Glutamatergic neuron (in vitro differentiated cells): ENCODE results near the gene CDC42BPG. TPM values are rescaled to one million over a fixed set of nuclear protein-coding genes. Genes with fewer than 3 reads are reported as not detected.

Source experiments
- DNase-seq: peaks from one replicate; pipeline ENCODE4 v3.0.0; 2022
- H3K27ac Mint-ChIP-seq: one replicate; pipeline ENCODE4 v1.8.0; 2020; ENCODE audit warnings: mild to moderate bottlenecking, mixed read lengths, inconsistent platforms; ENCODE audit not compliant: unreplicated experiment
- H3K27me3 Mint-ChIP-seq: one replicate; pipeline ENCODE4 v1.8.0; 2020; ENCODE audit warnings: mild to moderate bottlenecking, moderate library complexity, mixed read lengths, inconsistent platforms; ENCODE audit not compliant: unreplicated experiment
- H3K36me3 Mint-ChIP-seq: one replicate; pipeline ENCODE4 v1.8.0; 2020; ENCODE audit warnings: mild to moderate bottlenecking, mixed read lengths, inconsistent platforms; ENCODE audit not compliant: unreplicated experiment
- H3K4me1 Mint-ChIP-seq: one replicate; pipeline ENCODE4 v1.8.0; 2020; ENCODE audit warnings: mild to moderate bottlenecking, low read depth, mixed read lengths, inconsistent platforms; ENCODE audit not compliant: unreplicated experiment
- H3K4me3 Mint-ChIP-seq: one replicate; pipeline ENCODE4 v1.8.0; 2020; ENCODE audit warnings: mild to moderate bottlenecking, mixed read lengths, inconsistent platforms; ENCODE audit not compliant: unreplicated experiment
- H3K9me3 Mint-ChIP-seq: one replicate; pipeline ENCODE4 v1.8.0; 2020; ENCODE audit warnings: mild to moderate bottlenecking, moderate library complexity, mixed read lengths, inconsistent platforms; ENCODE audit not compliant: unreplicated experiment
- CTCF ChIP-seq: fragments of 200-600 bp; sonication (generic); IDR thresholded peaks from one replicate; pipeline ENCODE4 v1.5.0; 2021; ENCODE audit not compliant: partially characterized antibody, unreplicated experiment
- total RNA-seq: library from RNA; stranded (reverse); fragmentation: NEBNext Ultra II Directional; extraction: Animal tissue kit (Norgen Biotek cat#: 25700); gene quantifications from one replicate; pipeline ENCODE4 v1.2.1, GENCODE V29; 2021; ENCODE audit not compliant: unreplicated experiment

Gene CDC42BPG
- total RNA-seq, 1 donor from 2014 or later = 2.3 TPM

GRCh38 chr11:64855596-64856304 lies 11.3 kb upstream of the CDC42BPG start:
- no peak for DNase-seq
- H3K4me1 Mint-ChIP-seq = peaks cover 9% of the 10 kb centered on the region
- H3K27me3 Mint-ChIP-seq = no peaks in the 10 kb centered on the region
- no peak for TF ChIP-seq CTCF
- no peak overlapping the region for H3K27ac Mint-ChIP-seq
- H3K4me3 Mint-ChIP-seq = no peak overlapping the region
- H3K36me3 Mint-ChIP-seq = no peaks in the 10 kb centered on the region
- peaks cover 4% of the 10 kb centered on the region for H3K9me3 Mint-ChIP-seq

- Mint-ChIP-seq H3K27me3 (peaks cover 3% of the 10 kb centered on the region), H3K4me3 (no peak overlapping the region), H3K27ac (no peak overlapping the region), H3K4me1 (peaks cover 9% of the 10 kb centered on the region), H3K36me3 (no peaks in the 10 kb centered on the region), H3K9me3 (peaks cover 4% of the 10 kb centered on the region)
- DNase-seq = no peak
- no peak for TF ChIP-seq CTCF
Measured at GRCh38 chr11:64854534-64855502, 10.4 kb upstream of the CDC42BPG start.

GRCh38 chr11:64854157-64854533 lies 9.7 kb upstream of the CDC42BPG start:
- no peak for TF ChIP-seq CTCF
- DNase-seq = no peak
- Mint-ChIP-seq H3K27me3 (peaks cover 3% of the 10 kb centered on the region), H3K36me3 (no peaks in the 10 kb centered on the region), H3K4me3 (no peak overlapping the region), H3K9me3 (peaks cover 4% of the 10 kb centered on the region), H3K27ac (no peak overlapping the region), H3K4me1 (peaks cover 10% of the 10 kb centered on the region)

- no peak overlapping the region for H3K27ac Mint-ChIP-seq
- peaks cover 4% of the 10 kb centered on the region for H3K9me3 Mint-ChIP-seq
- peaks cover 3% of the 10 kb centered on the region for H3K27me3 Mint-ChIP-seq
- no peak for TF ChIP-seq CTCF
- H3K4me1 Mint-ChIP-seq = peaks cover 10% of the 10 kb centered on the region
- H3K4me3 Mint-ChIP-seq = no peak overlapping the region
- DNase-seq = no peak
- H3K36me3 Mint-ChIP-seq = no peaks in the 10 kb centered on the region
Measured at GRCh38 chr11:64853709-64854108, 9.3 kb upstream of the CDC42BPG start.
